Cardiac fibroblast (primary cell): Measurements from ENCODE around the gene UCMA.
"Not testable (repeated sequence)": the region's sequence is repeated elsewhere in the genome, so short reads cannot be mapped to it uniquely, and the experiment has no call there.

Experiments
- DNase-seq, 2 donors: peaks; one replicate each; pipeline versions ENCODE4 v3.0.0 to v3.0.0-alpha.2; 2010; ENCODE audit warnings: low read depth in 2 of 2
- H3K4me3 ChIP-seq, 2 donors: replicated peaks in 1 of 2; 1 replicate in 1 of 2; 2 replicates in 1 of 2; pipeline ENCODE4 v1.5.1; 2011; ENCODE audit warnings: low read depth in 2 of 2, low read length in 2 of 2, mild to moderate bottlenecking in 2 of 2, moderate library complexity in 1 of 2
- TF ChIP-seq, protein P1 (sequence below): IDR thresholded peaks from one replicate; pipeline ENCODE4 v1.5.1; 2011; ENCODE audit warnings: low read depth, mild to moderate bottlenecking, low read length, inconsistent platforms

Gene UCMA

DNA sequence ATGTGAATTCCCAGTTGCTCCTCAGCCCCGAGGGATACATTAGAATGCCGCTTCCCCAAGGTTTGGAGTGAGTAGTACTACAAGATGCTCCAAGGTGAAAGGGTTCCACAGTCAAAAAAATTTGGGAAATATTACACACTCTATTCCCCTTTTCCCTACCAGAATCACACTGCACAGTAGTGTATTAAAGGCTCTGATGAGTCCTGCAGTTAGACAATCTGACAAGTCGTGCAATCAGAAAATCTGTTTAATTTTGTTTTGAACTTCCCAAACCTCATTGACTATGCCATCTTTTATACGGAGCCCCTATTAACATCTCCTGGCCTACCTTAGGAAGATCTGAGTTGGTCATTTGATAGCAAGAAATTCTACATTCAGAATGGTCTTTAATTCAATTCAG lies 13.6 kb upstream of the UCMA start:
- TF ChIP-seq, protein P1, sequence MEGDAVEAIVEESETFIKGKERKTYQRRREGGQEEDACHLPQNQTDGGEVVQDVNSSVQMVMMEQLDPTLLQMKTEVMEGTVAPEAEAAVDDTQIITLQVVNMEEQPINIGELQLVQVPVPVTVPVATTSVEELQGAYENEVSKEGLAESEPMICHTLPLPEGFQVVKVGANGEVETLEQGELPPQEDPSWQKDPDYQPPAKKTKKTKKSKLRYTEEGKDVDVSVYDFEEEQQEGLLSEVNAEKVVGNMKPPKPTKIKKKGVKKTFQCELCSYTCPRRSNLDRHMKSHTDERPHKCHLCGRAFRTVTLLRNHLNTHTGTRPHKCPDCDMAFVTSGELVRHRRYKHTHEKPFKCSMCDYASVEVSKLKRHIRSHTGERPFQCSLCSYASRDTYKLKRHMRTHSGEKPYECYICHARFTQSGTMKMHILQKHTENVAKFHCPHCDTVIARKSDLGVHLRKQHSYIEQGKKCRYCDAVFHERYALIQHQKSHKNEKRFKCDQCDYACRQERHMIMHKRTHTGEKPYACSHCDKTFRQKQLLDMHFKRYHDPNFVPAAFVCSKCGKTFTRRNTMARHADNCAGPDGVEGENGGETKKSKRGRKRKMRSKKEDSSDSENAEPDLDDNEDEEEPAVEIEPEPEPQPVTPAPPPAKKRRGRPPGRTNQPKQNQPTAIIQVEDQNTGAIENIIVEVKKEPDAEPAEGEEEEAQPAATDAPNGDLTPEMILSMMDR: no peak
- H3K4me3 ChIP-seq: no peak overlapping the region
- no peak for DNase-seq

DNA sequence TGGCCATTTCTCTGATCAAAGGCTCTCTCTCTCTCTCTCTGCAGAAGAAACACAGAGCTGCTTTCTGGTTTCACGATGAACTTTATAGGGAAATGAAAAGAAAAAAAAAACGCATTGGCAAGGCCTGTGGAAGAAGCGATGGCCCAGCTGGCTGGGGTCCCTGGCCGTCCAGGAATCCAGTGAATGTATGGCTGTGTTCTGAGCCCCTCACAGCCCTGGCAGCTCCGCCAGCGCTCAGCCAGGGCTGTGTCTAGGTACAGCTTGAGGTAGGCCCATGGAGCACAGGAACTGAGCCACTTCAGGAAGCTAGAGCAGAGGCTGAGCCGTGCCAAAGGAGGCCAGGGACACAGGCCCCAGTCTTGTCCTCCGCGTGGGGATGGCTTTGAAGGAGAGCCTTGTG lies 13.1 kb upstream of the UCMA start:
- TF ChIP-seq, protein P1: no peak
- no peak overlapping the region for H3K4me3 ChIP-seq
- no peak for DNase-seq

DNA sequence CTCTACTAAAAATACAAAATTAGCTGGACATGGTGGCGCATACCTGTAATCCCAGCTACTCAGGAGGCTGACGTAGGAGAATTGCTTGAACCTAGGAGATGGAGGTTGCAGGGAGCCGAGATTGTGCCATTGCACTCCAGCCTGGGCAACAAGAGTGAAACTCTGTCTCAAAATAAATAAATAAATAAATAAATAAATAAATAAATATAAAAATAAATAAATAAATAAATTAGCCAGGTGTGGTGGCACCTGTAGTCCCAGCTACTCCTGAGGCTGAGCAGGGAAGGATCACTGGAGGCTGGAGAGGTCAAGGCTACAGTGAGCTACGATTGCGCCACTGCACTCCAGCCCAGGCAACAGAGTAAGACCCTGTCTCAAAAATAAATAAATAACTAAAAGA lies 8.1 kb upstream of the UCMA start:
- not testable (repeated sequence) for DNase-seq, H3K4me3 ChIP-seq

DNA sequence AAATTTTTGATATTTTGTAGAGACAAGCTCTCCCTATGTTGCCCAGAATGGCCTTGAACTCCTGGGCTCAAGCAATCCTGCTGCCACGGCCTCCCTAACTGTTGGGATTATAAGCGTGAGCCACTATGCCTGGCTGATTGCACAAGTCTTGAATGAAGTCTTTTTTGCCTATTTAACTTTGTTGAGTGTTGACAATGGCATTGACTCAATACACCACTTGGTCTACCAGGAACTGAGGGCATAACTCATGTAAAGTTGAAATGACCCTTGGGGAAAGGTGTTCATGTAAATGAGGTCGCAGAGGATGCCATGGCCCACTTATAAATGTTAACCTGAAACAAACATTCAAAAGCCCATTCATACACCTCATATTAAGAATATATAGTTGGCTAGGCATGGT lies 7.4 kb upstream of the UCMA start:
- TF ChIP-seq, protein P1: no peak
- no peak overlapping the region for H3K4me3 ChIP-seq
- DNase-seq: no peak

DNA sequence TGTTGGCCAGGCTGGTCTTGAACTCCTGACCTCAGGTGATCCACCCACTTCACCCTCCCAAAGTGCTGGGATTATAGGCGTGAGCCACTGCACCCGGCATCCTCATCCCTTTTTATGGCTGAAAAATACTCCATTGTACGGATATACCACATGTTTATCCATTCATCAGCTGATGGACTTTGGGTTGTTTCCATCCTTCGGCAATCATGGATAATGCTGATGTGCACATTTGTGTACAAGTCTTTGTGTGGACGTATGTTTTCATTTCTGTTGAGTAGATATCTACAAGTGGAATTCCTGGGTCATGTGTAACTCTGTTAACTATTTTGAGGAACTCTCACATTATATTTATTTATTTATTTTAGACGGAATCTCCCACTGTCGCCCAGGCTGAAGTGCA lies 5.7 kb upstream of the UCMA start:
- no peak overlapping the region for H3K4me3 ChIP-seq
- TF ChIP-seq, protein P1: no peak
- no peak for DNase-seq

DNA sequence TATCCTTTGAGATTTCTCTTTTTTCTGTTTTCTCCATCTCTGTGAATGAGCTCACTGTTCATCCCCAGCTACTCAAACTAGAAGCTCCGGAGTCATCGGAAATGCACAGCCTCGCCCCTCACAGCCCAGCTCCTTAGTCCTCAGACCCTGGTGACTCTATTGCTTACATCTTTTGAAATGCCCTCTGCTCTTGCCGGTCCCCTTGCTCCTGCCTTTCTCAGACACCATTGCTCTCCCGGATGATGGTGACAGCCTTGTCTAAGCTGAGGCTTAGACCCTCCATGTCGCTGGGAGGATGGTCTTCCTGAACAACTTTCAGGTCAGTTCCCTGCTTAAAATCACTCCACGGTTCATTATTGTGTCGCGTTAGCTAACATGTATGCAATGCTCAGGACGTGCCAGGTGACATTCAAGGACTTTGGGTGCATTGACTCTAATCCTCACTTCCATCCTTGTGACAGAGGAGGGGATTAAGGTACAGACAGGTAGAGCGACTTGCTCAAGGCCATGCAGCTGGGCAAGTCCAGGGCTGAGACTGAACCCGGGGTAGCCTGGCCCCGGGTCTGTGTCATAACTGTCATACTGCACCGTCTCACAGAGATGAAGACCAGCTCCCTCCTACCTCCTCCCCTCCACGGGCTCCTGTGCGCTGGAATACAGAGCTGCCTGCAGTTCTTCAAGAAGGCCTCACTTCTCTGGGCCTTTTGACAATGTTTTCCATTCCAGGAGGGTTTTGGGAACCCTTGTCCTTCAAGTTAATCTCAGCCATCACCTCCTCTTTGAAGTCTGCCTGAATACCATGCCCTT lies 4.3 kb upstream of the UCMA start:
- no peak for DNase-seq
- TF ChIP-seq, protein P1: no peak
- no peak overlapping the region for H3K4me3 ChIP-seq

DNA sequence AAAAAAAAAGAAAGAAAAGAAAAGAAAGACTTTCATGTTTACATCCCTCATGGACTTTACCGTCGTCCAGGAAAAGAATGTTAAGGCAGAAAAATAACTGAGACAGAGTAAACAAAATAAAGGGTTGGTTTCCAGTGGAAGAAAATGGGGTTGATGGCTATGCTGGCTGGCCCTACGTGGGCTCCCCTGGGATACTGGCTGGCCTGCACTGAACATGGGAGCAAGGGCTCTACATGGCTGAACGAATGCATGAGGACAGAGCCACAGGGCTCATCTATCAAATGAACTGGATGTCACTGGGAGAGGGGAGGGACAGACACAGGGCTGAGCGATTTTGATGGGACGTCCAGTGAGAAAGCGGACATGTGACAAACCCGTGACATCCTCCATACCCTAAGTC lies 2.5 kb upstream of the UCMA start:
- no peak overlapping the region for H3K4me3 ChIP-seq
- TF ChIP-seq, protein P1: no peak
- no peak for DNase-seq

DNA sequence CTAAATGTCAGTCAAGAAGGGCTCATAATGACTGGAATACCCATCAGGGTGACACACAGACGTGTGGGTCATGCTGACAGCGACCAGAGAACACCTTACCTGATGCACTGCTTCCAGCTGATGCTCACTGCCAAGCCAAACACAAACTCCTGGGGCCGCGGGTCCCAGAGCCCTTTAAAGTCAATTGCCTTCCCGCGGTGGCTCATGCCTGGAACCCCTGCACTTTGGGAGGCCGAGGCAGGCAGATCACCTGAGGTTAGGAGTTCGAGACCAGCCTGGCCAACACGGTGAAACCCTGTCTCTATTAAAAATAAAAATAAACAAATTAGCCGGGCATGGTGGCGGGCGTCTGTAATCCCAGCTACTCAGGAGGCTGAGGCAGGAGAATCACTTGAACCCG lies 562 bp upstream of the UCMA start:
- DNase-seq, H3K4me3 ChIP-seq: not testable (repeated sequence)
